ENCODE results near the gene FGD4.
"Not testable (repeated sequence)": the region's sequence is repeated elsewhere in the genome, so short reads cannot be mapped to it uniquely, and the experiment has no call there.

DNA sequence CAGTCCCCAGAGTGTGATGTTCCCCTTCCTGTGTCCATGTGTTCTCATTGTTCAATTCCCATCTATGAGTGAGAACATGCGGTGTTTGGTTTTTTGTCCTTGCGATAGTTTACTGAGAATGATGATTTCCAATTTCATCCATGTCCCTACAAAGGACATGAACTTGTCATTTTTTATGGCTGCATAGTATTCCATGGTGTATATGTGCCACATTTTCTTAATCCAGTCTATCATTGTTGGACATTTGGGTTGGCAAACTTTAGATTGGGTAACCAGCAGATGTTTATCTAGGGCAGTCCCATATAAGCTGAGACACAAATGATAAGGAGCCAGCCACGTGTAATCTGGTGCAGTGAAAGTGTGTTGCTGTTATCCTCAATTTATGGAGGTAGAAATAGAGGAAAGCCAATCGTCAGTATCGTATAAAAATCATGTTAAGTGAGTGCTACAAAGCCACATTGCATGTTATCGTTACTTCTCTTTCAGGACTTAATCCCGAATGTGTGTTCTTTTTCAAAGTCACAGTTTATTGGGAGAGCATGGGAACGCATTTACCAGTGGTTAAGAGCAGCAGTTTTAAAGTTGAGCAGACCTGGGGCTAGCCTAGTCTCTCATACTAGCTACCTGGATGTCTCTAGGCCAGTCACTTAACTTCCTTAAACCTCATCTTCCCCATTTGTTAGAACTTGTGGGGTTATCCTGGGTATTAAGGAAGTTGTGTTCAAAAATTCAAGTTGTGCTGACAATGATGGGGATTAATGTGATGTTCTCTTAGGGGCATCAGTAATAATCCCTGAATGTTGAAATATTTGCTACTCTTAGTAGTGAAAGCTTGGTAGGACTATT is 108.0 kb downstream of the FGD4 start:
- not testable (repeated sequence) for TF ChIP-seq POLR2AphosphoS5, EP300 (IDR thresholded peaks at IDR 0.05)
- TF ChIP-seq, protein P1, sequence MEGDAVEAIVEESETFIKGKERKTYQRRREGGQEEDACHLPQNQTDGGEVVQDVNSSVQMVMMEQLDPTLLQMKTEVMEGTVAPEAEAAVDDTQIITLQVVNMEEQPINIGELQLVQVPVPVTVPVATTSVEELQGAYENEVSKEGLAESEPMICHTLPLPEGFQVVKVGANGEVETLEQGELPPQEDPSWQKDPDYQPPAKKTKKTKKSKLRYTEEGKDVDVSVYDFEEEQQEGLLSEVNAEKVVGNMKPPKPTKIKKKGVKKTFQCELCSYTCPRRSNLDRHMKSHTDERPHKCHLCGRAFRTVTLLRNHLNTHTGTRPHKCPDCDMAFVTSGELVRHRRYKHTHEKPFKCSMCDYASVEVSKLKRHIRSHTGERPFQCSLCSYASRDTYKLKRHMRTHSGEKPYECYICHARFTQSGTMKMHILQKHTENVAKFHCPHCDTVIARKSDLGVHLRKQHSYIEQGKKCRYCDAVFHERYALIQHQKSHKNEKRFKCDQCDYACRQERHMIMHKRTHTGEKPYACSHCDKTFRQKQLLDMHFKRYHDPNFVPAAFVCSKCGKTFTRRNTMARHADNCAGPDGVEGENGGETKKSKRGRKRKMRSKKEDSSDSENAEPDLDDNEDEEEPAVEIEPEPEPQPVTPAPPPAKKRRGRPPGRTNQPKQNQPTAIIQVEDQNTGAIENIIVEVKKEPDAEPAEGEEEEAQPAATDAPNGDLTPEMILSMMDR (IDR thresholded peaks at IDR 0.05), result not testable (repeated sequence)
